Renal cortical epithelial cell (primary cell): Measurements from ENCODE around the gene KIF5A. TPM values are rescaled to one million over a fixed set of nuclear protein-coding genes. Genes with fewer than 3 reads are reported as not detected.

Source experiments
- DNase-seq: peaks from one replicate; pipeline ENCODE4 v3.0.0-alpha.2; 2011; ENCODE audit warnings: low read depth
- total RNA-seq: library from RNA; depleted of rRNA; stranded (reverse); fragments of >200 nt; gene quantifications from 2 replicates; pipeline ENCODE4 v1.2.3, GENCODE V29; 2014

Gene KIF5A
- total RNA-seq, 1 donor from 2014 or later: 2.5 TPM

- DNase-seq: no peak
These were observed 13.9 kb upstream of the KIF5A start for GRCh38 chr12:57535764-57536596.

- no peak for DNase-seq
These were observed 13.3 kb upstream of the KIF5A start for GRCh38 chr12:57536597-57536942.

- no peak for DNase-seq
These were observed 10.6 kb upstream of the KIF5A start for GRCh38 chr12:57539134-57539768.

GRCh38 chr12:57541001-57541400 lies 8.8 kb upstream of the KIF5A start:
- DNase-seq: no peak

GRCh38 chr12:57541717-57542116 lies 8.1 kb upstream of the KIF5A start:
- DNase-seq: no peak

DNA sequence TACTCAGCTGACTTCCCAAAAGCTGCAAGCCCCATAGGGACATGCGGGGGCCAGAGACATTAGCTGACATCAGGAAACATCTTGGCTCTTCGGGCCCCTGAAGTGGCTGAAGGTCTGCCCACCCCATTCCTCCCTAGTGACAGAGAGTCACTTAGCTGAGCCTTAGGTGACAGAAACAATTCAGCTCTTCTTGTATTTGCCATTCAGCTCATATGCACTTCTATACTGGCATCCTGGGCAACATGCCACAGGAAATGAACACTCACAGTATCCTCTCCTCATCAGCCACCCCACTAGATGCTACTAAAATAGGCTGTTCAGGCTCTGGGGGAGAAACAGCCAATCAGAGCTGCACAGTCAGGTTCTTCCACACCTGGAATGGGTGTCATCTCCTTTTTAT lies 6.3 kb upstream of the KIF5A start:
- DNase-seq: no peak

GRCh38 chr12:57545809-57546437 lies 3.9 kb upstream of the KIF5A start:
- no peak for DNase-seq

DNA sequence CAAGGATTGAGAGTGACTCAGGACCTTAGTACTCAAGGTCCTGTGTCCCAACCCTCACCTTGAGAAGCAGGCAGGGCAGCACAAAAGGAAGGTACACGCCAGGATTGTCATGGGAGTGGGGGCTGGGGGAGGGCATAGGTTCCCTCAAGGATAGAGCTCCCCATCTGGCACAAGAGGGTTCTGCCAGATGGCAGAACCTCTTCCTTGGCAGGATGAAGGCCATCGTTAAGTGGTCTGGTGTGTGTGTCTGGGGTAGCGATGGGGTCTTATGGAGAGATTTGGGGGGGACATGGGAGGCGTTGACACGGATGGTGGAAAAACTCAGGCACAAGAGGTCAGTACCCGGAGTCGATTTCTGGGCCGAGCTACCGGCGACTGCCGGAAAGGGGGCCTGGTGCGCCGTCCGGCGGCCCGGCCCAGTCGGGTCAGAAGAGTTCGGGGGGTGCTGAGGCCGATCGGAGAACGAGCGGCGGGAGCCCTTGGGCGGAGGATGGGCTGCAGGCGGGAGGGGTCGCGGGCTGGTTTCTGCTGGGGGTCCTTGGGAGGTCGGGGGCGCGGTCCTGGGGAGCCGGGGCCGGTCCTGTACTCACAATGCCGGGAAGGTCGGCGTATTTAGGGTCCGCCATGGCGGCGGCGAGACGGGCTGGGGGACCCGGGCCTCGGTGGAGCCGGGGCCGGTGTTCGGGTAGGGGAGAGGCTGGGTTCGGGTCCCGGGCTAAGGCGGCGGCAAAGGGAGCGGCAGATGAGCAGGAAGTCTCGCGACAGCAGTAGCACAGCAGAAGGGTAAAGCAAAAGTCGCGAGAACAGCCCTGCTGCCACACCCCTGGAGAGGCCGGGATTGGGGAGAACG lies 3.2 kb upstream of the KIF5A start, which contains the start of gene DCTN2:
Gene DCTN2 (minus strand): TSS at position 755 of the 850 bp plus-strand sequence. CDS start 129 bp downstream, at position 626.
- DNase-seq: peak; percentile 92

- no peak for DNase-seq
These were observed 2.4 kb upstream of the KIF5A start for GRCh38 chr12:57547288-57548012.

DNA sequence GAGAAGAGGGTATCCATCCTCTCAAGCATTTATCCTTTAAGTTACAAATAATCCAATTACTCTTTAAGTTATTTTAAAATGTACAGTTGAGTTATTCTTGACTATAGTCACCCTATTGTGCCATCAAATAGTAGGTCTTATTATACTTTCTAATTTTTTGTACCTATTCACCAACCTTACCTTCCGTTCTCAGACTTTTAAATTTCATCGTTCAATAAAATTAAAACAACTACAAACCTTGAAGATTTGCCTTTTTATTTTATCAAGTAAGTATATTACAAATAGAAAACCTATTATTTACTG lies 1.9 kb upstream of the KIF5A start:
- DNase-seq: no peak

- no peak for DNase-seq
These were observed 1.4 kb upstream of the KIF5A start for GRCh38 chr12:57548488-57548887.

DNA sequence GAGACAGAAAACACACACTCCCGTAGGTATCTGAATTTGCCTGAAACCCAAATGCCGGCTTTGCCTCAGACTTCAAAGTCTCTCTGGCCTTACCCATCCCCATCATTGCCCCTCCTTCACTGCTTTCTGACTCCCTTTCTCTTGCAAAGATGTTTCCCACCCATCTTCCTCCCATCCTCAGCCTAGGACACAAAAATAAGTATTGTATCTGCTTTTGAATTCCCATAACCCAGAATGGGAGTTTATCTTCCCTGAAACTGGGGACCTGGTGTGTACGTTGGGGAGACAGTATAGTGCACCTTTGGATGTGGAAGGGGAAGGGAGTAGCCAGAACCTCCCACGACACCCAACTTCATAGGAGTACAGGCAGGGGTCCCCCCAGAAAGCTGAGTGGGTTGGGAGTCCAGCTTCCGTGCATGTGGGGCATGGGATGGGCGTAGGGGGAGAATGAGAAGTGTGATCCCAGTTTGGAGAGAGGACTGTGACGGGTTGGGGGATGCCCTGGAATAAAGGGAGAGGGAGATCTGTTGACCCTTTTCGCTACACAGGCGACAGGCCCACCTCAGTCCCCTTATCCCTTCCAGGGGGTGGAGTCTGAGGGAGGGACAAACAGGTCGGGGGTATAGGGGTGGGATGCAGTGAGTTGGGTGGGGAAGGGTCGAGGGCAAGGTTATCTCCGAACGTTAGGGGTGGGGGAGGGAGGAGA lies 488 bp upstream of the KIF5A start:
- DNase-seq: no peak

- no peak for DNase-seq
These were observed 1.1 kb downstream of the KIF5A start for GRCh38 chr12:57550641-57551549.

DNA sequence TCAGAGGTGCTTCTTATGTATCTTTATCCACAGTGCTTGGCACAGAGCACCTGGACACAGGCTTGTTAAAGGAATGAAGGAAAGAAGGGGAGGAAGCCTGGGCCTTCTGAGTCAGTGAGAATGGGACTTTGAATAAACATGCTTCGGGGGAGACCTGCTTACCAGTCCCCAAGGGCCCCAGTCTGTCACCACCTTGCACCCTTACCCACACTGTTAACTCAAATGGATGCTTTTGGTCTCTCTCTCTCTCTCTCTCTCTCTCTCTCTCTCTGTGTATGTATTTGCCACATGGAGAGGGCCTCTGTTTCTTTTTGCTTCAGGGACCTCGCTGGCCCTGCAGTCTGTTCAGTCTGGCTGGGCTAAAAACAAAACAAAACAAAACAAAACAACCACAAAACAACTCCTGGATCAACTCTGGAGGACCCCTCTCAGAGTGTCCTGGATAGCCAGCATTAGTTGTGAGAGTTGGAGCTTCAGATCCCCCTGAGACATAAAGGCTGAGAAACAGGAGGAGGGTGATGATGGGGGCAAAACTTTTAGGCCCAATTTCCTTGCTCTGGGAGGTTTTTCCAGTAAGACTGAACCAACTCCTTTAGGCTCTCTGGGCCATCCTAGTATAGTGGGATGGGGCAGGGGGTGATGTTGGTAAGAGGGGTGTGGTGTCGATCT lies 1.9 kb downstream of the KIF5A start:
- DNase-seq: no peak

- DNase-seq: no peak
These were observed 2.4 kb downstream of the KIF5A start for GRCh38 chr12:57552306-57552651.

- peak; percentile 55 for DNase-seq
These were observed 3.0 kb downstream of the KIF5A start for GRCh38 chr12:57552835-57553313.

GRCh38 chr12:57553343-57554202 lies 3.7 kb downstream of the KIF5A start:
- no peak for DNase-seq

- no peak for DNase-seq
These were observed 4.6 kb downstream of the KIF5A start for GRCh38 chr12:57554453-57554852.
